Measurements from ENCODE around the gene CXCL1. TPM values are rescaled to one million over a fixed set of nuclear protein-coding genes. Genes with fewer than 3 reads are reported as not detected.

Gene CXCL1
- total RNA-seq: not detected

GRCh38 chr4:73869130-73870055, at the start of gene CXCL1:
Gene CXCL1, plus strand, starts transcription at chr4:73869393. Its CDS starts 78 bp downstream, at chr4:73869471.
- Mint-ChIP-seq H3K27me3 (peaks cover 10% of the 10 kb centered on the region), H3K36me3 (ENCODE audit: low read depth) (no peaks in the 10 kb centered on the region), H3K9me3 (no peaks in the 10 kb centered on the region), H3K4me3 (no peak within 1 kb of the TSS), H3K27ac (no peak within 1 kb of the TSS), H3K4me1 (no peaks in the 10 kb centered on the region)
- ChIA-PET CTCF (no interaction called here), POLR2A (no interaction called here)
- DNase-seq: no peak

GRCh38 chr4:73821325-73821724, 47.9 kb upstream of the CXCL1 start:
- Mint-ChIP-seq H3K4me1 (peaks cover 8% of the 10 kb centered on the region), H3K9me3 (peaks cover 5% of the 10 kb centered on the region), H3K27ac (no peak overlapping the region), H3K4me3 (no peak overlapping the region), H3K27me3 (no peaks in the 10 kb centered on the region), H3K36me3 (ENCODE audit: low read depth) (no peaks in the 10 kb centered on the region)
- ChIA-PET POLR2A (no interaction called here), CTCF (no interaction called here)
- DNase-seq: no peak

GRCh38 chr4:73822389-73822788, 46.8 kb upstream of the CXCL1 start:
- CTCF ChIA-PET: no interaction called here

DNA sequence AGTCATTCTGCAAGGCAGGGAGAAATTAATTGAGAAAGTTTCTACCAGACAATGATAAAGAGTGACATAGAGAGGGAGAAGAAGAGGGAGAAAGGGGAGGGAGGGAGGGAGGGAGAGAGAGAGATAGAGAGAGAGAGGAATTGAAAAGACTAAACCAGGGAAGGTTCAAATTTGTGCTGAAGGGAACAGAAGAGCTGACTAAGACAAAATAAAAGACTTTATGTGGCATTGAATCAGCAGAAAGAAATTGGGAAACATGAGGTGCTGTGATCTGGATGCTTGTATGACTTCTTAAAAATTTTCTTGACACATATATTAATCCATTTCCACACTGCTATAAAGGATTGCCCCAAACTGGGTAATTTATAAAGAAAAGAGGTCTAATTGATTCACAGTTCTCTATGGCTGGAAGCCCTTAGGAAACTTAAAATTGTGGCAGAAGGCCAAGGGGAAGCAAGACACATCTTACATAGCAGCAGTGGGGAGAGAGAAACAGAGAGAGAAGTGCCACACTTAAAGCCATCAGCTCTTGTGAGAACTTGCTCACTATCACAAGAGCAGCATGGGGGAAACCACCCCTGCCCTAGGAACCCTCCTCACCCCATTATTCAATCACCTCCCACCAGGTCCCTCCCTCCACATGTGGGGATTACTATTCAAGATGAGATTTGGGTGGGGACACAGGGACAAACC, 46.2 kb upstream of the CXCL1 start:
- Mint-ChIP-seq H3K27me3 (no peaks in the 10 kb centered on the region), H3K4me1 (no peaks in the 10 kb centered on the region), H3K4me3 (no peak overlapping the region), H3K27ac (no peak overlapping the region), H3K36me3 (ENCODE audit: low read depth) (no peaks in the 10 kb centered on the region), H3K9me3 (no peaks in the 10 kb centered on the region)
- ChIA-PET POLR2A (no interaction called here), CTCF (no interaction called here)
- DNase-seq: no peak

More at GRCh38 chr4:73822389-73822788, 46.8 kb upstream of the CXCL1 start:
- no peak for DNase-seq
- H3K27me3 Mint-ChIP-seq: no peaks in the 10 kb centered on the region
- H3K27ac Mint-ChIP-seq: no peak overlapping the region
- H3K9me3 Mint-ChIP-seq: no peaks in the 10 kb centered on the region
- POLR2A ChIA-PET: no interaction called here
- no peaks in the 10 kb centered on the region for H3K36me3 Mint-ChIP-seq (ENCODE audit: low read depth)
- H3K4me1 Mint-ChIP-seq: no peaks in the 10 kb centered on the region
- H3K4me3 Mint-ChIP-seq: no peak overlapping the region

- H3K27ac Mint-ChIP-seq: no peak overlapping the region
- H3K4me3 Mint-ChIP-seq: no peak overlapping the region
- H3K9me3 Mint-ChIP-seq: no peaks in the 10 kb centered on the region
- H3K36me3 Mint-ChIP-seq (ENCODE audit: low read depth): no peaks in the 10 kb centered on the region
- ChIA-PET CTCF (no interaction called here), POLR2A (no interaction called here)
- DNase-seq: no peak
- H3K4me1 Mint-ChIP-seq: no peaks in the 10 kb centered on the region
- no peaks in the 10 kb centered on the region for H3K27me3 Mint-ChIP-seq
These were observed 45.4 kb upstream of the CXCL1 start for GRCh38 chr4:73823760-73824159.

DNA sequence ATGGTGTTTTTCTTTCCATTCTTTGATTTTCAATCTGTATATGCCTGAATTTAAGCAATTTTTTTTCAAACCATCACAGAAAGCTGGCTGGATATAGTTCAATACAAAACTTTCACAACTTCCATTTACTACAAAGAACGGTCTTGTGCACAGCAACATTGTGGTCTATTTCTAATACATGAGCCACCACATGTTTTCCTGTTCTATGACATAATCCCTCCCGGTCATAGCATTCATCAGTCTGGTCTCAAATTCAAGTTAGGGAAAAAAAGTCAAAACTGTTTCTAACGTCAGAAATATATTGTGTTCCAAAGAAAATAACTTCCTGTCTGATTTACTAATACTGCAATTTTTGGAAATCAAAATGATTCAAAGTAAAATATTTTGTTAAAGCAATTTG, 40.2 kb upstream of the CXCL1 start:
- ChIA-PET POLR2A (no interaction called here), CTCF (no interaction called here)
- H3K27ac Mint-ChIP-seq: no peak overlapping the region
- H3K27me3 Mint-ChIP-seq: no peaks in the 10 kb centered on the region
- H3K36me3 Mint-ChIP-seq (ENCODE audit: low read depth): no peaks in the 10 kb centered on the region
- no peaks in the 10 kb centered on the region for H3K4me1 Mint-ChIP-seq
- no peak overlapping the region for H3K4me3 Mint-ChIP-seq
- no peak for DNase-seq
- peaks cover 3% of the 10 kb centered on the region for H3K9me3 Mint-ChIP-seq

- no peak overlapping the region for H3K27ac Mint-ChIP-seq
- H3K4me3 Mint-ChIP-seq: no peak overlapping the region
- H3K36me3 Mint-ChIP-seq (ENCODE audit: low read depth): no peaks in the 10 kb centered on the region
- ChIA-PET CTCF (no interaction called here), POLR2A (no interaction called here)
- no peaks in the 10 kb centered on the region for H3K27me3 Mint-ChIP-seq
- no peak for DNase-seq
- H3K9me3 Mint-ChIP-seq: peaks cover 3% of the 10 kb centered on the region
- no peaks in the 10 kb centered on the region for H3K4me1 Mint-ChIP-seq
These were observed 37.6 kb upstream of the CXCL1 start for GRCh38 chr4:73831569-73831968.

DNA sequence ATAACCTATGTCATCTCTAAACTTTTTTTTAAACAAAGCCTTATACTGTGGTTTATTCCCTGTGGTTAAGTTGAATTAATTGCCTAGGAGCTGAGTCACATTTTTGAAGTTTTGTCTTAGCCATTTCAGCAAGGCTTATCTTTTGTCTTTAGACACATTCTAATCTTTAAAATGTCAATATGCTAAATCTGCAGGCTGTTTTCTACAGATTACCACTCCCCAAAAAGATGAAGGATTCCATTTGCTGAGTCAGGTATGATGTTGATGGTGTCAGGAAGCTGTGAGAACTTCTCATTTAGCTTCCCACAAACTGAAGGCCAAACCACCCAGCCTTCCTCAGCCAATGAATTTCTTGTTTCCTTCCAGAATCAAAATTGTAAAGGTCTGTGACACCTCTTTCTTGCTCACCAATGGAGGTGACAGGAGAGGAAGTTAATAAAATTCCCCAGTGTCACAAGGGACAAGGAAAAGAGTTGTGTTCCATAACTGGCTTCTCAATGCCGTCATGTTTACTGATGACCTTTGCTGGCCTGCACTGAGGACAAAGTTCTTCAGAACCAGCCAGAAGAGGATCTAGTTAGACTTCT, 36.4 kb upstream of the CXCL1 start:
- no peak for DNase-seq
- Mint-ChIP-seq H3K27ac (no peak overlapping the region), H3K27me3 (peaks cover 8% of the 10 kb centered on the region), H3K4me3 (no peak overlapping the region), H3K36me3 (ENCODE audit: low read depth) (no peaks in the 10 kb centered on the region), H3K4me1 (no peaks in the 10 kb centered on the region), H3K9me3 (peaks cover 3% of the 10 kb centered on the region)
- ChIA-PET POLR2A (no interaction called here), CTCF (no interaction called here)

GRCh38 chr4:73836373-73837279, 32.6 kb upstream of the CXCL1 start, which contains the start of gene CXCL6:
Gene CXCL6, plus strand, starts transcription at chr4:73836678. Its CDS starts 73 bp downstream, at chr4:73836751.
- Mint-ChIP-seq H3K4me1 (no peaks in the 10 kb centered on the region), H3K27ac (no peak within 1 kb of the TSS), H3K27me3 (peaks cover 8% of the 10 kb centered on the region), H3K4me3 (no peak within 1 kb of the TSS), H3K36me3 (ENCODE audit: low read depth) (no peaks in the 10 kb centered on the region), H3K9me3 (peaks cover 3% of the 10 kb centered on the region)
- ChIA-PET POLR2A (no interaction called here), CTCF (interaction anchor here (1.3 kb wide), 1 partner anchor 9 kb away, joined by 3 read pairs; no protein-coding TSS in a partner anchor)
- no peak for DNase-seq

DNA sequence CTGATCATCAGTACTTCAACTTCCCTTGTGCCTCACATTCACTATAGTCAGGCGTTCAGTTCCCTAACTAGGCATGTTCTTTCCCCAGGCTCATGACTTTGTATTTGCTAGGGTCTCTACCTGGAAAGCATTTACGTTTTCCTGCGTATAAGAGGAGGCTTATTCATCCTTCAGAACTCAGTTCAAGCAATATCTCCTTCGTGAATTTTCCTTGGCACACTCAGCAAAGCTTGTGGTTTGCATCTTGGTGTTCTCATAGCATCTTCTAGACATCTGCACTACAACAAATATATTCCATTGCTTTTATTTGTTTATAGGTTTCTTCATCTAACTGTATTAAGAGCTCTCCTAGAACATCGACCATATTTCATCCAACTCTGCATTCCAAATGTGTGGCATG, 30.1 kb upstream of the CXCL1 start:
- POLR2A ChIA-PET: no interaction called here
- Mint-ChIP-seq H3K36me3 (ENCODE audit: low read depth) (no peaks in the 10 kb centered on the region), H3K27ac (no peak overlapping the region), H3K9me3 (no peaks in the 10 kb centered on the region), H3K27me3 (peaks cover 8% of the 10 kb centered on the region), H3K4me3 (no peak overlapping the region), H3K4me1 (no peaks in the 10 kb centered on the region)
- CTCF ChIA-PET: no interaction called here
- no peak for DNase-seq

- no peak for DNase-seq
- H3K36me3 Mint-ChIP-seq (ENCODE audit: low read depth): no peaks in the 10 kb centered on the region
- POLR2A ChIA-PET: no interaction called here
- H3K4me3 Mint-ChIP-seq: no peak overlapping the region
- H3K27ac Mint-ChIP-seq: no peak overlapping the region
- no peaks in the 10 kb centered on the region for H3K4me1 Mint-ChIP-seq
- H3K27me3 Mint-ChIP-seq: peaks cover 8% of the 10 kb centered on the region
- no peaks in the 10 kb centered on the region for H3K9me3 Mint-ChIP-seq
- CTCF ChIA-PET: no interaction called here
These were observed 29.5 kb upstream of the CXCL1 start for GRCh38 chr4:73839715-73840114.

DNA sequence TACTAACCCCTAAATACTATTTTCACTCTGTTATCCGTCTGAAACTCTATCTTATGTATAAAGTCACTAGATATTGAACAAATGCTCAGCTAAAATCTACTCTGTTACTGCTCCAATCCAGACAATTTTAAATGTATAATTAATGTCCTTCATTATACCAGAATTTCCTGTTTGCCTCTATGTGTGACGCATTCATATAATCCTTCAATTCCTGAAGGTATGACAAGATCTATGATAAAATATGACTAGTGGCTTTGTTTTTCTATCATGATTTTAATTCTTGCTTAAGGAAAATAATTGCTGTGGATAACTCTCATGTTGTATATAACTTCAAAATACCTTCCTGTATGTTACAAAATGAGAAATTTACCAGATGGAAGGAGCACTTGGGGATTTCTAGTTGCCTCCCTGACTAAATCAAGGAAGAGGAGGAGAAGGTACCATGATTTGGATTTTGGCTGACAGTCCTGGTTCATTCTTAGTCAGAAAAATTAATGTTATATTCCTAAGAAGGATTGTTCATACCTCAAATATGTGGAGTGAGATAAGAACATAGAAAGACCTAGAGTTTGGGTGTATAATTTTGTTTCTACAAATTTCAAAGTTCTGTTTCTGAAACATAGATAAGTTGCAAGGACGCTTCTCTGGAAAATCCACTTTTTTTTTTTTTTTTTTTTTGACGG, 27.8 kb upstream of the CXCL1 start:
- Mint-ChIP-seq H3K9me3 (no peaks in the 10 kb centered on the region), H3K27me3 (peaks cover 8% of the 10 kb centered on the region), H3K27ac (no peak overlapping the region), H3K4me3 (no peak overlapping the region), H3K4me1 (no peaks in the 10 kb centered on the region), H3K36me3 (ENCODE audit: low read depth) (no peaks in the 10 kb centered on the region)
- POLR2A ChIA-PET: no interaction called here
- CTCF ChIA-PET: interaction anchor here (0.7 kb wide), 1 partner anchor 19 kb away, joined by 3 read pairs; no protein-coding TSS in a partner anchor
- DNase-seq: no peak
